ENCODE data around the gene DCAF6.
"Not testable (repeated sequence)": the region's sequence is repeated elsewhere in the genome, so short reads cannot be mapped to it uniquely, and the experiment has no call there.

DCAF6 gene

DNA sequence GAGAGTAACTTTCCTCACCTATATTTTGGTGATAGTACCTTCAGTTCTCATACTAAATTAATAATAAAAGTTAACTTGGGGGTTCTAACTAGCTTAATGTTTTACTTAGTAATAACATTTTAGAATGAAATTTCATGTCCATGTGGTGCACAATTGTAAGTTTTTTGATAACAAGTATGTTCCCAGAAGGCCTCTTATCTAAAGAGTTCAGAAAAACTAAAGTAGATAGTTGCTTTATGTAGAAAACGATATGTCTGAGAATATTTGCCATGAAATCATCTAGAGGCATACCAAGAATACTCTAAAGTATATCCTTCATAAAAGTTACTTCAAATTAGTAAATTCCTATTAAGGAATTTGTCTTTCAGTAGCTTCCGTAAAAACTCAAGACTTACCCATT, 12.4 kb upstream of the DCAF6 start:
- no peak for DNase-seq (ENCODE audit: low spot score)

- no peak for DNase-seq (ENCODE audit: low spot score)
These were observed 11.8 kb upstream of the DCAF6 start for GRCh38 chr1:167924543-167925231.

GRCh38 chr1:167926486-167926997, 9.9 kb upstream of the DCAF6 start:
- DNase-seq (ENCODE audit: low spot score): no peak

DNA sequence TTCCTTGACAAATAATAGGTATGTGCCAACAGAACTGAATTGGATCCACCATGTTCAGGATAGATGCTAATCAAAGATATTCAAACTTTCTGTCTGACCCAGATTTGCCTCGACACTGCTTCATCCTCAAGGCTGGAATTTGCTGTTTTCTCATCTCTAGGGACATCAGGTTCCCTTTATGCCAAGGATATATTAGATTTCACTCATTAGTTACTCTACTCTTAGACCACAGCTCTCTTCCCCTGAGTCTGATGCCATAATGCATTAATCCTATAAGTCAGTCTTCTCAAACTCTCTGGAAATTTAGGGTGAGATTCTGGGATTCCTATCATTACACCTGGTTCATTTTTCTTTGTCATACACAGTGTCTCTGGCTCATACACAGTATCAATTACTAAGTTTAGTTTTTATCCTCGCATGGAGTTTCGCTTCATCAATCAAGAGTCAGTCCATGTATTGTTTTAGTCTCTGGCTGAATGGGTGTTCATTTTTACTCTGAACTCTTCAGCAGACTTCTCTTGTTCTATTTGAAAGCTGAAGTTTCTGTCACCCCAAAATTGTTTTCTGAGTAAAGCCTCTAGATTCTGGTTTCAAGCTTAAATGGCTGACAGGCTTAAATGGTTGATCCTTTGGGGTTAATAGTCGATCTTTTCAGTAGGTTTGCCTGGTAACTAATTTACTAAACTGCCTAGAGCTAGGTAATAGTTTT, 9.3 kb upstream of the DCAF6 start:
- DNase-seq (ENCODE audit: low spot score): no peak

- DNase-seq (ENCODE audit: low spot score): no peak
These were observed 8.0 kb upstream of the DCAF6 start for GRCh38 chr1:167928457-167928852.

GRCh38 chr1:167928919-167929318, 7.6 kb upstream of the DCAF6 start:
- DNase-seq (ENCODE audit: low spot score): not testable (repeated sequence)

GRCh38 chr1:167929725-167930124, 6.8 kb upstream of the DCAF6 start:
- DNase-seq (ENCODE audit: low spot score): no peak

DNA sequence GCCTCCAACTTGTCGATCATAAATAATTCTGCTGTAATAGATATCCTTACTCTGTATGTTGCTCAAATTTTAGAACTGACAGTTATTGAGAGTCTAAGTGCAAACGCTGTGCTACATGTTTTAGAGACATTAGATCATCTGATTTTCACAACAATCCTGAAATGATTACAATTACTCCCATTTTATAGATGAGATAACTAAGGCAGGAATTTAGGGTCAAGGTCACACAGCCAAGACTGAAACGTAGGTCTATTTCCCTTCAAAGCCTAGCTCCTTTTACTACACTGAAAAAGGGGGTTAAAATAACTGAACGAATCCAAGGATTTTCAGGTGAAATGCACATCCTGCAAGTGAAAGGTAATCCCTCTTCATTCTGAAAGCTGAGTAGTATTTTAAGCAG, 2.7 kb upstream of the DCAF6 start:
- DNase-seq (ENCODE audit: low spot score): no peak

DNA sequence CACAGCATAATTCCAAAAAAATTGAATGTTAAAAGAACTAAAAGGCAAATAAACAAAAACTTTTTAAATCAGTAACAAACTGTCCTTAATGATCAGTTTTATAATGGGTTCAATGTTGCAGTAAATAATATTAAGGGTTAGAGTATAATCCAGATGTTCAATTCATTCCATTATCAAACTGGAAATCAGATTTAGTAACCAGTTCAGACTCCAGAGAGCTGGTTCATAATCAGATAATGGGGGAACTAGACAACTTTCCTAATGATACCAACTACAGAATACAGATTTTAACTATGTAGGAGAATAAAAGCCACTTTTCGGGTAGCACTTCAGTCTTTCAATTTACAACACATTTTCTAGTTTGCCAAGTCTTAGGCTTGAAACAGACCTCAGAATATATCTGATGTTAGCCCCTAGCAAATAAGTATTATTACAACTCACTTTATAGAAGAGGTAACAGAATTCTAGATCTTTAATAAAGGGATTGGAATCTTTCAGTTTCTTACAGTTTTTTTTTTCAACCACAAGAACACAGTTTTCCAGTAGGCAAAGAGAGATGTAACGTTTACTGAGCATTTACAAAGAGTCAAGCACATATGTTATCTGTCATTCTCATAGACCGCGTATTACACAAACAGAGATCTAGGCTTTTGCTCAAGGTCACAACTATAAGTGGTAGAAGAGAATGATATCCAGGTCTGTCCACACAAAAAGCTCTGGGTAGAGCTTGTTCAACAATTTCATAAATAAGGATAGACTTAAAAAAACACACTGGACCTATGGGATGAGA, 1.9 kb upstream of the DCAF6 start:
- no peak for DNase-seq (ENCODE audit: low spot score)

DNA sequence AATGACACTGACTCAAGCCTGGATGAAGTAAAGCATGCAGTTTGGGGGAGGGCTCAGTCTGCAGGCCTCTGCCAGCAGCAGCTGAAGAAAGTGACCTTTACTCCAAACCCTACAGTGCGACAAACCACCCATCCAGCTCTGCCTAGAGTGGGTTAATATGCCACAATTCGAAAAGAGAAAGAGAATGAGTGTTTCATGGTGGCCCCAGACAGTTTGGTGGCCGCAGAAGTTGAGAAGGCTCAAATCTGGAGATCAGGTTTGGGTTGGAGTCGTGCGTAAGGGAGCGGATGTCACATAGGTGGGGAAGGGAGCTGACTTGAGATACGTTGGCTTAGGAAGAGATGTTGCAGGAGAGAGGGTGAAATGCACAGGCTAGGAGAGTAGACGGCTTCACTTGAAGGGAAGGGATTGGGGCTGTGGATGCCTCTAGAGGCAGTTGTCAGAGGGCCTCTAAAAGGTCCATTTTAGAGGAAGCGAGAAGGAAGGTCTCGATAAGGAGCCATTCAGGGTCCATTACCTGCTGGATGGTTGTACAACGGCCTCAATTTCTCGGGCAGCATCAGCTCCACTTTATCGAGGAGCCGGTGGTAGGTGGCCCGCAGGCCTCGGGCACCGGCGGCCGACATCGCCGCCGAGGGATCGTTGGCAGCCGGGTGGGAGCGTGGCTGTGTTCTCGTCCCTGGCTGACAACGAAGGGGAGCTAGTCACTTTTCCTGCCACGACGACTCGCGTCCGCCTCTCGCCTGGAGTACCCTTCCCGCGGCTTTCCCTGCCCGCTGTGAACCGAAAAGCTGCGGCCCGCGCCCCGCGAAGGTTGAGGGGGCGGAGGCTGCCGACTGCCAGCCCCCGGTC, 1.0 kb upstream of the DCAF6 start:
- DNase-seq (ENCODE audit: low spot score): peak; percentile 57

DNA sequence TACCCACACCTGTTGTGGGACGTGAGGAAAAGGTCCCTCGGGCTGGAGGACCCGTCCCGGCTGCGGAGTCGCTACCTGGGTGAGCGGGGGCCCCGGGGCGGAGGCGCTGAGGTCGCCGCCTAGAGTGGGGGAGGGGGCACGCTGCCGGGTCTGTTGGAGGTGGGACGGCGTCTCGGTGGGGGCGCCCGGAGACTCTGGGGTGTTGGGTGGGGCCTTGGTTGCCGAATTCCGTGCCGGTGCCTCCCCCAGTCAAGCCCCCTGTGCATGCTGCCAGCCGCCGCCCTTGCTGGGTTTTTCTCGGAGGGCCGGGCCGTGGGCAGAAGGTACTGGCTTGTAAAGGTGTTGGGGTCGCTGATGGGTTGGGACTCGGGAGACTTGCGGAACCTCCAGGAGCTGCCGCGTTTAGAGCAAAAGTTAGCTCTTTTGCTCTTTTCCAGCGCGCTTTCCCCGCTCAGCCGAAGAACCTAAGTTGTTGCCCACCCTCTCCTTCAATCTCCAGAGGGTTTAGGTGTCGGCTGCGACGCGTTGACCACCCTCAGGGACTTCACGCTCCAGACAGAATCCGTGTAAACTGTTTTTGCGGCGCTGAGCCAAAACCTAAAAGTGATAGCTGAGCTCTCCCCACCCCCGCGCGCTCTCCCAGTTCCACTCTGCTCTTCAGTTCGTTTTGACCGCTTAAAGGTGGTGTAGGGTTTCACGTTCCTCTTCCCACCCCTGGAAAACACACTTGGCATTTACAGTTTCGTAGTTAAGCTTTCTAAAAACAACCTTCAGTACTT, 636 bp downstream of the DCAF6 start, which contains the start of gene MPC2:
Gene MPC2, minus strand, starts transcription at position 143 of the 779 bp plus-strand sequence. CDS start 1,231 bp downstream, outside the sequence.
- peak; percentile 38 for DNase-seq (ENCODE audit: low spot score)

DNA sequence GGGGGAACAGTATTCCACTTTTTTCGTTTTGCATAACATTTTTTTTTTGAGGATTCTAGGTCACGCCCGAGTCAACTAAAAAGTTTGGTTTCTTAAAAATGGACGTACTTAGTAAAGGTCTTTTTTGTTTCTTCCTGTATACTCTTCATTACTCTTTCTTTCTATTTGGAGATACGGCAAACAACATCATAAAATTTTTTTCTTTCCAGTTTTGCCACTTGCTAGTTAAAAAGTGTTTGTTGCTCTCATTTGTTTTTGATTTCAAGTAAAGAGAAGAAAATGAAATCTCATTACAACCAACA, 1.2 kb downstream of the DCAF6 start:
- DNase-seq (ENCODE audit: low spot score): no peak

DNA sequence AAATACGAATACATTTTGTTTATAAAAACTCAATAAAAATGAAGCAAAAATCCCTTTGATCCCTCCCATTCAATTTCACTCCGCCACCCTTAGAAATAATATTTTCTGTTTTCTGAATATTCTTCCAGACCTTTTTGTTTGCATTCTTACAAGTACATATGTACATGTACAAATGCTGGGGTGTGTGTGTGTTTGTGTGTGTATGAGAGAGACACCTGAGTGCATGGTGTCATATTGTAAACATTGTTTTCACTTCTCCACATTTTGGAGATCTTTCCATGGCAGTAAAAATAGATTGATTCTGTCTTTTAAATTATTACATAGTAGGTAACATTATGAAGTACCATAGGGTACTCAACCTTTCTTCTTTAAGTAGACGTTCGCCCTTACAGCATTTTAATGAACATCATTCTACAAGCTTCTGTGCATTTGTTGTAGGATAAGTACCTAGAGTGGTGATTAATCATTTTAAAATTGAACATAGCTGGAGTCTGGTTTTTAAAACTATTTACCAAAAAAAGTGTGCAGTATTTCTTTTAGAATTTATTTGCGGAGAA, 1.7 kb downstream of the DCAF6 start:
- no peak for DNase-seq (ENCODE audit: low spot score)

- DNase-seq (ENCODE audit: low spot score): no peak
These were observed 3.8 kb downstream of the DCAF6 start for GRCh38 chr1:167940264-167940663.

DNA sequence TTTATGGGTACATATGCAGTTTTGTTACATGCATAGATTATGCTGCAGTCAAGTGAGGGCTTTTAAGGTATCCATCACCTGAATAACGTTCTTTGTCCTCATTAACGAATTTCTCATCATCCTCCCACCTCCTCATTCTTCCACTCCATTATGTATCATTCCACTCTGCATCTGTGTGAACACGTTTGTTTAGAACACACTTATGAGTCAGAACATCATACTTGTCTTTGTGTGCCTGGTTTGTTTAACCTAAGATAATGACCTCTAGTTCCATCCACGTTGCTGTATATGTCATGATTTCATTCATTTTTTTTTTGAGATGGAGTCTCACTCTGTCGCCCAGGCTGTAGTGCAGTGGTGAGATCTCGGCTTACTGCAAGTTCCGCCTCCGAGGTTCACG, 7.1 kb downstream of the DCAF6 start:
- DNase-seq (ENCODE audit: low spot score): no peak

DNA sequence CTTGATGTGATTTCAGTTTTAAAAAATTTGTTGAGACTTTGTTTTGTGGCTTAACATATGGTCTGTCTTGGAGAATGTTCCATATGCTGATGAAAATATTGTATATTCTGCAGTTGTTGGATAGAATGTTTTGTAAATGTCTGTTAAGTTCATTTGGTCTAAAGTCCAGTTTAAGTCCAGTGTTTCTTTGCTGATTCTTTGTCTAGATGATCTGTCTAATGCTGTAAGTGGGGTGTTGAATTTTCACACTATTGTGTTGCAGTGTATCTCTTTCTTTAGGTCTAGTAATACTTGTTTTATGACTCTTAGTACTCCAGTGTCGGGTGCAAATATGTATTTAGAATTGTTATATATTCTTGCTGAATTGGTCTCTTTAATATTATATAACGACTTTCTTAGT, 11.2 kb downstream of the DCAF6 start:
- no peak for DNase-seq (ENCODE audit: low spot score)

DNA sequence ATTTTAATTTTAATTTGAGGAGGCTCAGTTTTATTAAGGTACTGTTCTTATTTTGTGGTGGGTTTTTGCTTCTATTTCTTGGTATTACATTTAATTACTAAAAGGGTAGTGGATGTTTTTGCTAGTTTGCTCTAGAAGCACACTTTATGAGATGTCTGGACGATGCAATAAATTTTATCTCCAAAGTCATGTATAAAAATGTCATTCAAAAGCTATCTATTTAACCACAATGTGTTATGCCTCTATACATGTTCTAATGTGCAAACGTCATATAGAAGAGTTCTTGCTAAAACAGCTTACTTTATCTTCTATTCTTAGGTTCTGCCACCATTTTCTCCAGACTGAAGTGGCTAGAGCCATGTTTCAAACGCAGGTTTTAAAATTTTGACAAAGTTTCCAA, 13.3 kb downstream of the DCAF6 start:
- DNase-seq (ENCODE audit: low spot score): no peak

DNA sequence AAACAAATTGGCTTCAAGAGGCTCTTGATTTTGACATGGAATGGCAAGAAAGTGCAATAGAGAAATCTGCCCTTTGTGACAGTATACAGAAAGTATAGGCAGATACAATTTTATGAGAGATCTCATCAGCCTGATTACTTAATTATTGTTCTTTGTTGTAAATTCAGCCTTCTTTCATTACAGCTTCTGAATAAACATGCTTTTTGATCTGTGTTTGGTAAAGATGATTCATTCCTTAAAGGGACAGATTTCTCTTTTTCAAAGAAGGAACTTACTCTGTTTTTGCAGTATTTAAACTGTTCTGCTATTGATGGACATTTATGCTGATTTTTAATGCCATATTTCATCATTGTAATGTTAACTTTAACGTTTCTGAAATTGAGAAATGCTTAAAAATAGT, 14.1 kb downstream of the DCAF6 start:
- DNase-seq (ENCODE audit: low spot score): no peak

- DNase-seq (ENCODE audit: low spot score): no peak
These were observed 19.4 kb downstream of the DCAF6 start for GRCh38 chr1:167955915-167956314.

DNA sequence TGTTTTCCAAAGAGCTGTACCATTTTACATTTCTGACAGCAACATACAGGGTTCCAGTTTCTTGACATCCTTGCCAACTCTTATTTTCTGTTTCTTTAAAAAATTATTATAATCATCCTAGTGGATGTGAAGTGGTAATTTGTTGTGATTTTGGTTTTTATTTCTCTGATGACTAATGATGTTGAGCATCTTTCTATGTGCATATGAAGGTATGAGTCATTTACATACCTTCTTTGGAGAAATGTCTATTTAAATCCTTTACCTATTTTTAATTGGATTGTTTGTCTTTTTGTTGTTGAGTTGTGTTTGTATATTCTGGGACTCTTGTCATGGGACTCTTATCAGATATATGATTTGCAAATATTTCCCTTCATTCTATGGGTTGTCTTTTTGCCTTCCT, 21.2 kb downstream of the DCAF6 start:
- DNase-seq (ENCODE audit: low spot score): no peak
